ENCODE data around the gene RFX4. TPM values are rescaled to one million over a fixed set of nuclear protein-coding genes. Genes with fewer than 3 reads are reported as not detected.
A peak's percentile ranks its signal among the peaks of the same experiment; 100 is the strongest.

The RFX4 gene
- total and polyA plus RNA-seq, 2 donors (not counting 1 experiment from before 2014, with no cell fraction given) = not detected

DNA sequence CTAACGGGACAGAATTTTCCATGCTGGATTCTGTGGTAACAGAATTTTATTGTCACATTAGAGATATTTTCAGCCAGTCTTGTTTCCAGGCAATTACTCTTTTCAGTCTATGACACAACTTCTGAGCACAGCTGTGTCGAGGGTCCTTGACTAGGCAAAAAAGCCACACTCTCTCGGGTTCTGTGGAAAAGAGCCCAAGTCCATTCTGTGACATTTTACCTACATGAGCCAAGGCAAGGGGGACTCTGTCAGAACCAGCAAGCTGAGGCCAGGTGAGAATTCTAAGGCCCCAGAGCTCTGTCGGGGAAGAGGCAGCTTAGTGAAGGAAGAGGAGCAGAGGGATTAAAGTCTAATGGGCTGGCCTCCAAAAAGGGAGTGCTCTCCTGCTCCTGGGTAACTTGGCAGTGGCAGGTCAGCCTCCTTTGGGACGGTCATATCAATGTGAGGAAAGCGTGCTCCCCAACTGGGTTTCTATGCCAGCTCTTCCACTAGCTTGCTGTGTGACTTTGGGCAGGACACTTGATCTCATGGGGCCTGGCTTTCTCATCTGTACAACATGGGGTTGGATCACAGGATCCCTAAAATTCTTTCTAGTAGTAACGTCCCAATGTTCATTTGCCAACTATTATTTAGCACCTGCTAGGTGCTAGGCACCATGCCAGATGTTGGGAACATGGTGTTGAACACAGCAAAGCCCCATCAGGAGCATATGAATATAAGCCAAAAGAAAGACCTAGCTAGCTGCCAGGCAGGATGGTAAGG lies 175.7 kb downstream of the RFX4 start:
- no peaks in the 10 kb centered on the region for H3K36me3 ChIP-seq (ENCODE audit: control insufficient read depth, insufficient read depth, low read length)
- TF ChIP-seq, protein P1, sequence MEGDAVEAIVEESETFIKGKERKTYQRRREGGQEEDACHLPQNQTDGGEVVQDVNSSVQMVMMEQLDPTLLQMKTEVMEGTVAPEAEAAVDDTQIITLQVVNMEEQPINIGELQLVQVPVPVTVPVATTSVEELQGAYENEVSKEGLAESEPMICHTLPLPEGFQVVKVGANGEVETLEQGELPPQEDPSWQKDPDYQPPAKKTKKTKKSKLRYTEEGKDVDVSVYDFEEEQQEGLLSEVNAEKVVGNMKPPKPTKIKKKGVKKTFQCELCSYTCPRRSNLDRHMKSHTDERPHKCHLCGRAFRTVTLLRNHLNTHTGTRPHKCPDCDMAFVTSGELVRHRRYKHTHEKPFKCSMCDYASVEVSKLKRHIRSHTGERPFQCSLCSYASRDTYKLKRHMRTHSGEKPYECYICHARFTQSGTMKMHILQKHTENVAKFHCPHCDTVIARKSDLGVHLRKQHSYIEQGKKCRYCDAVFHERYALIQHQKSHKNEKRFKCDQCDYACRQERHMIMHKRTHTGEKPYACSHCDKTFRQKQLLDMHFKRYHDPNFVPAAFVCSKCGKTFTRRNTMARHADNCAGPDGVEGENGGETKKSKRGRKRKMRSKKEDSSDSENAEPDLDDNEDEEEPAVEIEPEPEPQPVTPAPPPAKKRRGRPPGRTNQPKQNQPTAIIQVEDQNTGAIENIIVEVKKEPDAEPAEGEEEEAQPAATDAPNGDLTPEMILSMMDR (conservative IDR thresholded peaks at IDR 0.05 in 1 of 2, IDR thresholded peaks at IDR 0.05 in 1 of 2; ENCODE audit: low read depth in 1 of 2, low read length in 2 of 2) = no peak
- TF ChIP-seq EZH2 (IDR thresholded peaks at IDR 0.05; ENCODE audit: low read length, missing control alignments) = no peak
- H3K27me3 ChIP-seq (ENCODE audit: control insufficient read depth, insufficient read depth, low read length) = no peaks in the 10 kb centered on the region
- no peak for DNase-seq (ENCODE audit: low read depth in 2 of 2)
- no peak overlapping the region for H3K4me3 ChIP-seq (replicated peaks in 1 of 4; ENCODE audit: control extremely low read depth in 1 of 4, insufficient read depth in 1 of 4, low read depth in 3 of 4, low read length in 4 of 4)
- H3K9me3 ChIP-seq (ENCODE audit: control insufficient read depth, insufficient read depth, low read depth, low read length) = no peaks in the 10 kb centered on the region
- H3K4me1 ChIP-seq (ENCODE audit: control insufficient read depth, extremely low read depth, insufficient read depth, low read length) = no peaks in the 10 kb centered on the region
- no peaks in the 10 kb centered on the region for H3K79me2 ChIP-seq (ENCODE audit: control insufficient read depth, insufficient read depth, low read length)
- no peak overlapping the region for H2AFZ ChIP-seq (ENCODE audit: low read length)
- H4K20me1 ChIP-seq (ENCODE audit: control insufficient read depth, extremely low read depth, insufficient read depth, low read length) = no peaks in the 10 kb centered on the region
- no peak overlapping the region for H3K4me2 ChIP-seq (ENCODE audit: extremely low read depth, insufficient read depth, low read length)
- H3K27ac ChIP-seq (ENCODE audit: insufficient read depth, low read length) = no peak overlapping the region
- no peak overlapping the region for H3K9ac ChIP-seq (ENCODE audit: insufficient read depth, low read length)

DNA sequence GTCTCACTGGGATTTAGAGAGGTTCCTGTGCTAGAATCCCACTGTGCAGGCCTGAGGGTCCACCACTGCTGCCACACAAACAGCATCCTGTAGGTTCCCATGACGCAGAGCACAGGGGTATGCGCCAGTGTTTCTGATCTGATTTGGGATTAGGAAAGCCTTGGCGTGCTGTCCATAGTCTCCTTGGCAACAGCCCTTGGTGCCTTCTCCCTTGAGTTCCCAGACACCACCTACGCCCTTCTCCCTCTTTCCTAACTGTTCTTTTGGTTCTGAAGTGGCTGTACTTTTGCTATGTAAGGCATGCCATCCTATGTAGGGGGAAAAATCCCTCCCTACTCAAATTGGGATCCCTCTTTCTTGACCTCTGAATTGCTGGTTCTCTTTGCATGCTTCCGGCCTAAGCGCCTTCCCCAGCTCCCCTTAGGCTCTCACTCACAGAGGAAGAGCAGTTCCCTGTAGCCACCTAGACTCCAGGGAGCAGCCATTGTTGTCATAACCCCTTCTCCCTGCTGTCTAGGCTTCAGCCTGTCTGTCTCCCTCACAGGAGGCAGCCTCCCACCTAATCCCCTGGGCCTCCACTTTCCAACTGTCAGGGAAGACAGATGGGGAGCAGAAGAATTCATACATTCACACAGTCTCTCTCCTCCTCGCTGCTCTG lies 176.9 kb downstream of the RFX4 start:
- no peaks in the 10 kb centered on the region for H3K9me3 ChIP-seq (ENCODE audit: control insufficient read depth, insufficient read depth, low read depth, low read length)
- no peak overlapping the region for H3K27ac ChIP-seq (ENCODE audit: insufficient read depth, low read length)
- no peaks in the 10 kb centered on the region for H3K79me2 ChIP-seq (ENCODE audit: control insufficient read depth, insufficient read depth, low read length)
- H3K4me2 ChIP-seq (ENCODE audit: extremely low read depth, insufficient read depth, low read length) = no peak overlapping the region
- H3K4me3 ChIP-seq (replicated peaks in 1 of 4; ENCODE audit: control extremely low read depth in 1 of 4, insufficient read depth in 1 of 4, low read depth in 3 of 4, low read length in 4 of 4) = no peak overlapping the region
- H2AFZ ChIP-seq (ENCODE audit: low read length) = no peak overlapping the region
- no peak for DNase-seq (ENCODE audit: low read depth in 2 of 2)
- no peaks in the 10 kb centered on the region for H4K20me1 ChIP-seq (ENCODE audit: control insufficient read depth, extremely low read depth, insufficient read depth, low read length)
- H3K36me3 ChIP-seq (ENCODE audit: control insufficient read depth, insufficient read depth, low read length) = no peaks in the 10 kb centered on the region
- H3K4me1 ChIP-seq (ENCODE audit: control insufficient read depth, extremely low read depth, insufficient read depth, low read length) = no peaks in the 10 kb centered on the region
- TF ChIP-seq, protein P1 (conservative IDR thresholded peaks at IDR 0.05 in 1 of 2, IDR thresholded peaks at IDR 0.05 in 1 of 2; ENCODE audit: low read depth in 1 of 2, low read length in 2 of 2) = no peak
- TF ChIP-seq EZH2 (IDR thresholded peaks at IDR 0.05; ENCODE audit: low read length, missing control alignments) = no peak
- H3K27me3 ChIP-seq (ENCODE audit: control insufficient read depth, insufficient read depth, low read length) = no peaks in the 10 kb centered on the region
- no peak overlapping the region for H3K9ac ChIP-seq (ENCODE audit: insufficient read depth, low read length)

- no peak overlapping the region for H2AFZ ChIP-seq (ENCODE audit: low read length)
Measured at GRCh38 chr12:106760184-106760531, 177.4 kb downstream of the RFX4 start.

More at GRCh38 chr12:106760184-106760531, 177.4 kb downstream of the RFX4 start:
- Histone ChIP-seq H3K4me2 (ENCODE audit: extremely low read depth, insufficient read depth, low read length) (no peak overlapping the region), H3K27me3 (ENCODE audit: control insufficient read depth, insufficient read depth, low read length) (no peaks in the 10 kb centered on the region), H3K9me3 (ENCODE audit: control insufficient read depth, insufficient read depth, low read depth, low read length) (no peaks in the 10 kb centered on the region), H3K9ac (ENCODE audit: insufficient read depth, low read length) (no peak overlapping the region), H3K36me3 (ENCODE audit: control insufficient read depth, insufficient read depth, low read length) (no peaks in the 10 kb centered on the region), H3K4me3 (replicated peaks in 1 of 4; ENCODE audit: control extremely low read depth in 1 of 4, insufficient read depth in 1 of 4, low read depth in 3 of 4, low read length in 4 of 4) (no peak overlapping the region), H4K20me1 (ENCODE audit: control insufficient read depth, extremely low read depth, insufficient read depth, low read length) (no peaks in the 10 kb centered on the region), H3K79me2 (ENCODE audit: control insufficient read depth, insufficient read depth, low read length) (no peaks in the 10 kb centered on the region), H3K4me1 (ENCODE audit: control insufficient read depth, extremely low read depth, insufficient read depth, low read length) (no peaks in the 10 kb centered on the region), H3K27ac (ENCODE audit: insufficient read depth, low read length) (no peak overlapping the region)
- TF ChIP-seq, protein P1 (conservative IDR thresholded peaks at IDR 0.05 in 1 of 2, IDR thresholded peaks at IDR 0.05 in 1 of 2; ENCODE audit: low read depth in 1 of 2, low read length in 2 of 2) = no peak
- no peak for TF ChIP-seq EZH2 (IDR thresholded peaks at IDR 0.05; ENCODE audit: low read length, missing control alignments)
- DNase-seq (ENCODE audit: low read depth in 2 of 2) = peak in 1 of 2 donors; percentile 18
